Measurements from ENCODE around the gene NEURL1B. TPM values are rescaled to one million over a fixed set of nuclear protein-coding genes. Genes with fewer than 3 reads are reported as not detected.
A peak's percentile ranks its signal among the peaks of the same experiment; 100 is the strongest.

Gene NEURL1B
- total RNA-seq, 4 donors from 2014 or later = 8.7 to 18.8 (median 15.1) TPM

DNA sequence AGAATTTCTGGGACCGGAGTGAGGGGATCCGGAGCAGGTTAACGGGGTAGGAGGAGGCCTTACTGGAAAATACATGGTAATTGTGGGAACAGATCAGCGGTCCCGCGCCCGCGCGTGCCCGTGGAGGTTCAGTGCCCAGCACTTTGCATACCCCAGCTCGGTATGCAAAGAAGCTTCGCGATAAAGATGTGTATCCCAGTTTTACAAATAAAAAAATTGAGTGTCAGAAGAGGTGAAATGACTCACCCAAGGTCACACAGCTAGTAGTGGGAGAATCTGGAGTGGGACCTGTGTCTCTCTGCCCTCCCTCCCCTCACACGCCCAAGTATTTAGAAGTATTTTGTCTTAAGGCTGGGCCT, 967 bp downstream of the NEURL1B start:
- Histone ChIP-seq H3K9me3 (no peaks in the 10 kb centered on the region), H3K36me3 (no peaks in the 10 kb centered on the region), H3K4me3 (peak overlapping the region; percentile 64 to 74 (median 72)), H3K27ac (peak overlapping the region; percentile 80 to 87 (median 84)), H3K4me1 (peaks cover 13 to 15% of the 10 kb centered on the region in 2 donors), H3K27me3 (peaks cover 0 to 6% (median 0%) of the 10 kb centered on the region in 3 donors)
- TF ChIP-seq, protein P1, sequence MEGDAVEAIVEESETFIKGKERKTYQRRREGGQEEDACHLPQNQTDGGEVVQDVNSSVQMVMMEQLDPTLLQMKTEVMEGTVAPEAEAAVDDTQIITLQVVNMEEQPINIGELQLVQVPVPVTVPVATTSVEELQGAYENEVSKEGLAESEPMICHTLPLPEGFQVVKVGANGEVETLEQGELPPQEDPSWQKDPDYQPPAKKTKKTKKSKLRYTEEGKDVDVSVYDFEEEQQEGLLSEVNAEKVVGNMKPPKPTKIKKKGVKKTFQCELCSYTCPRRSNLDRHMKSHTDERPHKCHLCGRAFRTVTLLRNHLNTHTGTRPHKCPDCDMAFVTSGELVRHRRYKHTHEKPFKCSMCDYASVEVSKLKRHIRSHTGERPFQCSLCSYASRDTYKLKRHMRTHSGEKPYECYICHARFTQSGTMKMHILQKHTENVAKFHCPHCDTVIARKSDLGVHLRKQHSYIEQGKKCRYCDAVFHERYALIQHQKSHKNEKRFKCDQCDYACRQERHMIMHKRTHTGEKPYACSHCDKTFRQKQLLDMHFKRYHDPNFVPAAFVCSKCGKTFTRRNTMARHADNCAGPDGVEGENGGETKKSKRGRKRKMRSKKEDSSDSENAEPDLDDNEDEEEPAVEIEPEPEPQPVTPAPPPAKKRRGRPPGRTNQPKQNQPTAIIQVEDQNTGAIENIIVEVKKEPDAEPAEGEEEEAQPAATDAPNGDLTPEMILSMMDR (IDR thresholded peaks at IDR 0.05 in 4 of 5, conservative IDR thresholded peaks at IDR 0.05 in 1 of 5) = no peak
- no peak for TF ChIP-seq POLR2A (IDR thresholded peaks at IDR 0.05)
- intact Hi-C loops (cut with DNase I; ENCODE audit: low total_unique reads) (no loop called here), in situ Hi-C loops (cut with MboI; ENCODE audit: low sequenced_read_pairs in 4 of 4) (no loop called here)
- ATAC-seq (no peak), DNase-seq (no peak)

DNA sequence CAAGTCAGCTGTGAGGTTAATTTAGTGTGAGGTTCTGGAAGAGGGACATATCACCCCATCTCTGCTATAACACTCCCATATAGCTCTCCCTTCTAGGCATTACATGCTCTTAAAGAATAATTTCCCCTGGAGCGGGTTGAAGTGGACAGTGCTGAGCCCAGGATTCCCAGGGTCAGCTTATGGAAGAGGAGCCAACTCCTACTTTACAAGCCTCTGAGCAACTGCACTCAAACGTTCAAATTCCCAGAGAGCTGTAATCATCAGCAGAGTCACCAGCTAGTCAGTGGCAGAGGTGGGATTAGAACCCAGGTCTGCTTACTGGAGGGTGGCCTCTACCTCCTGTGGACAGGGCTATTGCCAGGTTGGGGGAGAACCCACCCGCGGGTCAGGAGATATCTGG, 1.4 kb downstream of the NEURL1B start:
- no peak for TF ChIP-seq POLR2A (IDR thresholded peaks at IDR 0.05)
- TF ChIP-seq, protein P1 (IDR thresholded peaks at IDR 0.05 in 4 of 5, conservative IDR thresholded peaks at IDR 0.05 in 1 of 5) = no peak
- H3K9me3 ChIP-seq = no peaks in the 10 kb centered on the region
- H3K36me3 ChIP-seq = no peaks in the 10 kb centered on the region
- peaks cover 0 to 6% (median 0%) of the 10 kb centered on the region in 3 donors for H3K27me3 ChIP-seq
- ATAC-seq = peak in 1 of 2 donors; percentile 3
- peaks cover 13 to 15% of the 10 kb centered on the region in 2 donors for H3K4me1 ChIP-seq
- DNase-seq = no peak
- in situ Hi-C loops (cut with MboI; ENCODE audit: low sequenced_read_pairs in 4 of 4) = no loop called here
- peak overlapping the region; percentile 80 to 87 (median 84) for H3K27ac ChIP-seq
- H3K4me3 ChIP-seq = peak overlapping the region; percentile 64 to 74 (median 72)
- intact Hi-C loops (cut with DNase I; ENCODE audit: low total_unique reads) = no loop called here

- intact Hi-C loops (cut with DNase I; ENCODE audit: low total_unique reads) = no loop called here
- Histone ChIP-seq H3K27me3 (peaks cover 0 to 6% (median 0%) of the 10 kb centered on the region in 3 donors), H3K36me3 (no peaks in the 10 kb centered on the region), H3K4me1 (peaks cover 13 to 20% of the 10 kb centered on the region in 2 donors), H3K4me3 (peak overlapping the region; percentile 64 to 74 (median 72)), H3K9me3 (no peaks in the 10 kb centered on the region), H3K27ac (peak overlapping the region; percentile 80 to 87 (median 84))
- TF ChIP-seq POLR2A (IDR thresholded peaks at IDR 0.05) = no peak
- TF ChIP-seq, protein P1 (IDR thresholded peaks at IDR 0.05 in 4 of 5, conservative IDR thresholded peaks at IDR 0.05 in 1 of 5) = no peak
- peak; percentile 27 to 40 for ATAC-seq
- DNase-seq = no peak
- in situ Hi-C loops (cut with MboI; ENCODE audit: low sequenced_read_pairs in 4 of 4) = no loop called here
These were observed 2.1 kb downstream of the NEURL1B start for GRCh38 chr5:172642926-172643871.

- H3K4me1 ChIP-seq = peaks cover 13 to 22% of the 10 kb centered on the region in 2 donors
- peak overlapping the region in 3 of 4 donors; percentile 39 to 74 (median 70) for H3K4me3 ChIP-seq
- H3K27me3 ChIP-seq = peaks cover 0 to 6% (median 0%) of the 10 kb centered on the region in 3 donors
- H3K27ac ChIP-seq = peak overlapping the region in 3 of 4 donors; percentile 84 to 87 (median 84)
- no peak for TF ChIP-seq POLR2A (IDR thresholded peaks at IDR 0.05)
- TF ChIP-seq, protein P1 (IDR thresholded peaks at IDR 0.05 in 4 of 5, conservative IDR thresholded peaks at IDR 0.05 in 1 of 5) = no peak
- H3K9me3 ChIP-seq = no peaks in the 10 kb centered on the region
- ATAC-seq = no peak
- H3K36me3 ChIP-seq = no peaks in the 10 kb centered on the region
- intact Hi-C loops (cut with DNase I; ENCODE audit: low total_unique reads) = no loop called here
- in situ Hi-C loops (cut with MboI; ENCODE audit: low sequenced_read_pairs in 4 of 4) = no loop called here
- no peak for DNase-seq
These were observed 3.2 kb downstream of the NEURL1B start for GRCh38 chr5:172644266-172644665.

Data from gastrocnemius medialis (tissue), 4 donors.